Measurements from ENCODE around the gene PTGDS. TPM values are rescaled to one million over a fixed set of nuclear protein-coding genes. Genes with fewer than 3 reads are reported as not detected.

Gene PTGDS
- total RNA-seq, 1 donor from 2014 or later: 225 TPM

DNA sequence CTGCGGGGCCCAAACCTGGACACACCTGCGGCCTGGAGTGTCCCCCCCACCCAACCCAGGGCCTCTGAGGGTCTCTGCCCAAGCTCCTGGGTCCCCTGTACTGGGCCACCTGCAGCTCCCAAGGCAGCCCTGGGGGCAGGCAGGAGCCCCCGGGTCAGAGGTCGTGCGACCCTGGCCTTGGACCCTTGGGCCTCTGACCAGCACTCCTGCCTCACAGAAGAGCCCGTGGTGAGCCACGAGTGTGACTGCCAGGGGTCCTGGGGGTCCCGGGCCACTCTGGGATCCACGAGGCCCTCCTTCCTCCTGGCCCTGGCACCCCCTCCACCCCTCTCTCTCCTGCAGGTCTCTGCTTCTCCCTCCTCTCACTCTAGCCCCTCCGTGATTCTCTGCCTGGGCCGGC is 5.0 kb upstream of the PTGDS start:
- Histone ChIP-seq H3K36me3 (no peaks in the 10 kb centered on the region), H3K27me3 (ENCODE audit: low read depth) (no peaks in the 10 kb centered on the region), H3K9me3 (no peaks in the 10 kb centered on the region), H3K4me1 (peaks cover 36% of the 10 kb centered on the region), H3K4me3 (no peak overlapping the region), H3K27ac (no peak overlapping the region)
- TF ChIP-seq, protein P1, sequence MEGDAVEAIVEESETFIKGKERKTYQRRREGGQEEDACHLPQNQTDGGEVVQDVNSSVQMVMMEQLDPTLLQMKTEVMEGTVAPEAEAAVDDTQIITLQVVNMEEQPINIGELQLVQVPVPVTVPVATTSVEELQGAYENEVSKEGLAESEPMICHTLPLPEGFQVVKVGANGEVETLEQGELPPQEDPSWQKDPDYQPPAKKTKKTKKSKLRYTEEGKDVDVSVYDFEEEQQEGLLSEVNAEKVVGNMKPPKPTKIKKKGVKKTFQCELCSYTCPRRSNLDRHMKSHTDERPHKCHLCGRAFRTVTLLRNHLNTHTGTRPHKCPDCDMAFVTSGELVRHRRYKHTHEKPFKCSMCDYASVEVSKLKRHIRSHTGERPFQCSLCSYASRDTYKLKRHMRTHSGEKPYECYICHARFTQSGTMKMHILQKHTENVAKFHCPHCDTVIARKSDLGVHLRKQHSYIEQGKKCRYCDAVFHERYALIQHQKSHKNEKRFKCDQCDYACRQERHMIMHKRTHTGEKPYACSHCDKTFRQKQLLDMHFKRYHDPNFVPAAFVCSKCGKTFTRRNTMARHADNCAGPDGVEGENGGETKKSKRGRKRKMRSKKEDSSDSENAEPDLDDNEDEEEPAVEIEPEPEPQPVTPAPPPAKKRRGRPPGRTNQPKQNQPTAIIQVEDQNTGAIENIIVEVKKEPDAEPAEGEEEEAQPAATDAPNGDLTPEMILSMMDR (IDR thresholded peaks at IDR 0.05): no peak
- DNase-seq: no peak
- intact Hi-C loops (cut with DNase I): no loop called here
- ATAC-seq: no peak

GRCh38 chr9:136972743-136973142 is 4.6 kb upstream of the PTGDS start:
- peaks cover 40% of the 10 kb centered on the region for H3K4me1 ChIP-seq
- no peak overlapping the region for H3K27ac ChIP-seq
- TF ChIP-seq, protein P1 (IDR thresholded peaks at IDR 0.05): no peak
- intact Hi-C loops (cut with DNase I): no loop called here
- H3K27me3 ChIP-seq (ENCODE audit: low read depth): no peaks in the 10 kb centered on the region
- H3K9me3 ChIP-seq: no peaks in the 10 kb centered on the region
- ATAC-seq: no peak
- no peaks in the 10 kb centered on the region for H3K36me3 ChIP-seq
- DNase-seq: no peak
- no peak overlapping the region for H3K4me3 ChIP-seq

DNA sequence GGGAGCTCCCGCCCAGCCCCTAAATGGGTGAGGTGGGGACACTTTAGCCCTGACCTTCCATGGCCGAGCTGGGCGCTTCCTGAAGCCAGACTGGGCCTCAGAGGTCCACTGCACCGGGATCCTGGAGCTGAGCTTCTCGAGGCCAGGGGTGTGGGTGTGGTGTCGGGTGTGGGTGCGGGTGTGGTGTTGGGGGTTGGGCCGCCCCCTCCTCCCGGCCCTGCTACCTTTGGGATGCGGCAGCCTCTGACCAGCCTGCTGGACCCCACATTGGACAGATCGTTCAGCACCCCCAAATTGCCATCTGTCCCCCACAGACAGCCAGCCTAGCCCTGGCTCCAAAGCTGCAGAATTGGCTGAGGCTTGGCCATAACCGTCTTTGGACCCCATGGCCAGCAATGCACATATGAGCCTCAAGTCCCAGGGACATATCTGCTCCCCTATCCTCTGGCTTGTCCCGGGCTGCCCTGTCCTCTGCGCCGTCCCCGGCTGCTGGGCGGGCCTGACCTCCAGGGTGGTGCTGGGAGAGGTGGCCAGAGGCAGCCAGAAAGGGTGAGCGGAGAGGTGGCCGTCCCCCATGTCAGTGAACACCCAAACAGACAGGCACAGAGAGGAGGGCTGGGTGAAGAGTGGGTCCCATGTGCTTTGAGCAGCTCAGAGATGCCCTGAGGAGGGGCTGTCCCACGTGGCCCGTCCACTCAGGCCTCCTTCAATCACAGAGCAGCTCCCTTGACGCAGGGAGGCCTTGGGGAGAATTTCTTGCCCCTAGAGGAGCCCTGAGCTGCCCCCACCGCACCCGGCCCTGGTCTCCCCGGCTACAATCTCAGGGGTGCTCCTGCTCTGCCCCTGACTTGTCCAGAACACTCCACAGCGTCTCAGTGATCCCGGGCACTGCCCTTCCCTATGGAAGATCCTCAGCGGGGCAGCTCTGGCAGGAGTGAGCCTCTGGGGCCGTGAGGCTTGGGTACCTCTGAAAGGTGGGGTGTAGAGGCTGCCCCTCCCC is 3.4 kb upstream of the PTGDS start:
- DNase-seq (no peak), ATAC-seq (no peak)
- Histone ChIP-seq H3K9me3 (no peaks in the 10 kb centered on the region), H3K27ac (peak overlapping the region; percentile 31), H3K4me3 (no peak overlapping the region), H3K36me3 (no peaks in the 10 kb centered on the region), H3K4me1 (peaks cover 43% of the 10 kb centered on the region), H3K27me3 (ENCODE audit: low read depth) (no peaks in the 10 kb centered on the region)
- TF ChIP-seq, protein P1 (IDR thresholded peaks at IDR 0.05): no peak
- intact Hi-C loops (cut with DNase I): no loop called here

- ATAC-seq (no peak), DNase-seq (no peak)
- H3K9me3 ChIP-seq: no peaks in the 10 kb centered on the region
- TF ChIP-seq, protein P1 (IDR thresholded peaks at IDR 0.05): no peak
- peak overlapping the region; percentile 66 for H3K27ac ChIP-seq
- intact Hi-C loops (cut with DNase I): no loop called here
- no peaks in the 10 kb centered on the region for H3K27me3 ChIP-seq (ENCODE audit: low read depth)
- no peaks in the 10 kb centered on the region for H3K36me3 ChIP-seq
- H3K4me1 ChIP-seq: peaks cover 43% of the 10 kb centered on the region
- H3K4me3 ChIP-seq: peak overlapping the region; percentile 28
Observed at GRCh38 chr9:136974817-136975535, 2.3 kb upstream of the PTGDS start.

DNA sequence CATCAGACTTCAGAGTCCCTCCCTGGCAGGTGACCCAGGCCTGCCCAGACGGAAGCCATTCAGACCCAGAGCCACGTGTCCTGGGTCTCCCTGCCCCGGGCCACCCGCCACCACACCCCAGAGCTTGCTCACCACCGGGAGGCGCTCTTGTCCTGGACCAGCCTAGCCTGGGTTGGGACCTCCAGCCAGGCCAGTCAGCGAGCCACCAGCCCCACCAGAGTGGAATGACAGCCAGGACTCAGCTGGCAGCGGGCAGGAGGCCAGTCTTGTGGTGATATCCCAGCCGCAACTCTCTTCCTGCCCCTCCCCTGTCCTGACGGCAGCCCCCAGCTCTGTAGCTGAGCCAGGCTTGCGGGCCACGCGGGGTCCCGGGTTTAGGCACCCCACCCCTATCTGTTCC is 1.7 kb upstream of the PTGDS start:
- DNase-seq: peak; percentile 66
- H3K36me3 ChIP-seq: no peaks in the 10 kb centered on the region
- ATAC-seq: no peak
- peak overlapping the region; percentile 66 for H3K27ac ChIP-seq
- TF ChIP-seq, protein P1 (IDR thresholded peaks at IDR 0.05): peak; percentile 49
- H3K27me3 ChIP-seq (ENCODE audit: low read depth): no peaks in the 10 kb centered on the region
- intact Hi-C loops (cut with DNase I): no loop called here
- no peaks in the 10 kb centered on the region for H3K9me3 ChIP-seq
- H3K4me3 ChIP-seq: peak overlapping the region; percentile 28
- peaks cover 43% of the 10 kb centered on the region for H3K4me1 ChIP-seq

Measured in lower lobe of right lung (tissue), 2 donors.